GM12874 (cell line): ENCODE results near the gene CEP126.

Experiments used
- CTCF ChIP-seq: IDR thresholded peaks from 2 replicates; pipeline ENCODE4 v1.5.1; 2011; ENCODE audit warnings: low read depth, mild to moderate bottlenecking, control low read depth, low read length, moderate library complexity; ENCODE audit not compliant: insufficient read depth

The CEP126 gene

GRCh38 chr11:102004220-102004619 lies 89.4 kb downstream of the CEP126 start:
- TF ChIP-seq CTCF: no peak

- TF ChIP-seq CTCF: no peak
These were observed 90.5 kb downstream of the CEP126 start for GRCh38 chr11:102005306-102005705.

- no peak for TF ChIP-seq CTCF
These were observed 92.2 kb downstream of the CEP126 start for GRCh38 chr11:102006835-102007566.

- peak; percentile 11; the same call in 1 of the 2 replicates for TF ChIP-seq CTCF
These were observed 93.0 kb downstream of the CEP126 start for GRCh38 chr11:102007567-102008437.

- TF ChIP-seq CTCF: no peak
These were observed 96.1 kb downstream of the CEP126 start for GRCh38 chr11:102010776-102011494.

- no peak for TF ChIP-seq CTCF
These were observed 98.1 kb downstream of the CEP126 start for GRCh38 chr11:102012946-102013345.

- TF ChIP-seq CTCF: no peak
These were observed 99.9 kb downstream of the CEP126 start for GRCh38 chr11:102014756-102015155.
